ENCODE results near the gene NOX3.
"Not testable (repeated sequence)": the region's sequence is repeated elsewhere in the genome, so short reads cannot be mapped to it uniquely, and the experiment has no call there.

The NOX3 gene

DNA sequence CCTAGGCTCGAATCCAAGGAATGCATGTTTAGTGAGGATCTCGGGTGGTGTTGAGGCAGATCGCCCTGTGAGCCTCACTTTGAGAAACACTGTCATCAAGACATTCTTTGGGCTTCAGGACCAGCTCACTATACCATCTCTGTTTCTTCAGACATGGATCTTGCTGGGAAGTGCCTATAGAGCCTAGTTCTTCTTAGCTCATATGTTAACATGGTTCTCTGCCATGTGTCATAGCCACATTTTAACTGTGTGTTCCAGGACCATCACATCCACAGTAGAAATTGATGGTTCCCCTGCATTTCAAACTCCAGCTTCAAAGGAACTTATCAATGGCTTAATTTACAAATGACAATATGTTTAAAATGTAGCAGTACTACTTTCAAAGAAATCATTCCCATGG is 57.4 kb downstream of the NOX3 start:
- DNase-seq: no peak

DNA sequence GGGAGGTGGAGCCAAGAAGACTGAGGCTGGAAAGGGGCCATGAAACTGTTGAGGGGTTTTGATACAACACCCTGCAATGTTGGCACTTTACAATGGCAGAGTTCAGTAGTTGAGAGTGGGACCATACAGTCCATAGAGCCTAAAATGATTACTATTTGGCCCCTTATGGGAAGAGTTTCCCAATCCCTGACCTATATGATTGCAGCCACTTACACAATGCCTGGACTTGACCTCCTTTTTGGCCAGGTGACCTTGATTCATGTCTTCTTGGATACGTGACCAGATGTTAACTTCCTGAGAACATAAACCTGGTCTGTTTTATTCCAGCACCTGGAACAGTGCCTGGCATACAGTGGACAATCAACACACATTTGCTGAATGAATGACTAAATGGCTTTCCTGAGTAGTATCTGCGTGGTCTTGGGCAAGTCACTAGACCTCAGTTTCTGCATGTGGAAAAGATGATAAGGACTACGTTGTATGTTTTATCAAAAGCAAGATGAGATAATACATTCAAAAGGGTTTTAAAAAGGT is 58.4 kb downstream of the NOX3 start:
- no peak for DNase-seq

DNA sequence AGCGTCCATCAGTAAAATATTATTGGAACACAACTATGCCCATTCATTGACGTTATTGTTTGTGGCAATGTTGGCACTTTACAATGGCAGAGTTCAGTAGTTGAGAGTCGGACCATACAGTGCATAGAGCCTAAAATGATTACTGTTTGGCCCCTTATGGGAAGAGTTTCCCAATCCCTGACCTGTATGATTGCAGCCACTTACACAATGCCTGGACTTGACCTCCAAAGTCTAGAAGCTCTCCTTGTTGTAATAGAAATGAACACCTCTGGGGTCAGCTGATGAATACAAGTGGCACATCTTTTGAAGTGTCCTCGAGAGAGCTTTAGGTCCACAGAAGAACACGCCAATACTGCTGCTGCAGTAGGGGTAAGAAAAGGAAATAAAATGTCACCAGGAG is 59.0 kb downstream of the NOX3 start:
- DNase-seq: no peak

DNA sequence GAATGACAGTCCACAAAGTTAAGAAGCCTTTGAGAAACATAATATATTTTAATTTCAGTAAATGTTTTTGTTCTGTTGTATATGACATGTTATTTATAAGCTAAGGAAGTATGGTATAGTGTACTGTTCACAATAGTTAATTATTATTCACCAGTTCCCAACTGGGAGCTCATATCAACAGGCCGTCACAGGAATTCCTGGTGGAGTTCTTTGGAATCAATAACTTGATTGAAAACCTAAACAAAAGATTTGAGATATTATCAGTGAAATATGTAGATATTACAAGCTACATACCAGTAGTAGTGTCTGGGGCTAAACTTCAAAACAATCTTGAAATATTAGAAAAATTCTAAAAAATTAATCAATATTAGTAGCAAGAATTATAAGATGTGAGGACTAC is 60.3 kb downstream of the NOX3 start:
- no peak for DNase-seq

DNA sequence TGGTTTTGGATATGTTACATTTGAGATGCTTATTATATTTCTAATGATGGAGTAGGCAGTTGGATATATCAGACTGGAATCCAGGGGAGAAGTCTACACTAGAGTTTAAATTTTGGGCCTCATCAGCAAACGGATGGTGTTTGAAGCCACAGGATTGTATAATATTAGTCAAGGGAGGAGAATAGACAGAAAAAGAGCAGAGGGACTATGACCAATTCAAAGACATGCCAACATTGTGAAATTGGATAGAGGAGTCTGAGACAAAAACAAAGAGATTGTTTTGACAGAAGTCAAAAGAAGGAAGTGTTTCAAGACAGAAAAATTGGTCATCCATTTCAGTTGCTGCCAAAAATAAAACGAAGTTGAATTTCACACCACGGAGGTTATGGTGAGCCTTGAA is 66.5 kb downstream of the NOX3 start:
- DNase-seq: no peak

DNA sequence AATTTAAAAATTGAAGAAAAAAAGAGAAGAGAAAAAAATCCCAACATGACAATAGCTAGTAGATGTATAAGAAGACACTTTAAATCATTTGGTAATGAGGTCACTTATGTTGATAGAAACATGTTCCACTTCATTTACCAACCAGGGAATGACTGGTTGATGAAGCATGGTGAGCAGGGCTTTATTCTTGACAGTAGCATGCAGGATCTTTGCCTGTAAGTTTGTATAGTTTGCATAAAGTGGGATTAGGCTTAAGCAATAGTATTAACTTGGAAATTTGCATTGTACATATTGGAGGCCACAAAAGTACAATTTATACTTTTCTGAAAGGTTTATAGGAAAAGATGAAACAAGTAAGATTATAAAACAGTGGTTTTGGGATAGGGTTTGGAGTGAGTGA is 67.0 kb downstream of the NOX3 start:
- DNase-seq: peak; percentile 50 to 52

DNA sequence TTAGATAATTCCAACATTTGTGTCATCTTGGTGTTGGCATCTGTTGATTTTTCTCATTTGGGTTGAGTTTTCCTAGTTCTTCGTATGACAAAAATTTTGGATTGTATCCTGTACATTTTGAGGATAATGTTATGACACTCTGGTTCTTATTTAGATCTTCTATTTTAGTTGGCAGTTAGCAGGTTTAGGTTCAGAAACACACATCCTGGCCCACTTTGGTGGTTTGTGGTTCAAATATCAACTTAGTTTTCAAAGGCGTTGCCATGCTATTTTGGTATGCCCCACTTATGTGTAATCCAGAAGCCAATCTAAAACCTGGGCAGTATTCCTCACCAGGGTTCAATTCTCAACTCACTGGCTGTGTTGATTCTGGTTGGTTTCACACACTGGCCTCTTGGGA is 68.2 kb downstream of the NOX3 start:
- DNase-seq: no peak

DNA sequence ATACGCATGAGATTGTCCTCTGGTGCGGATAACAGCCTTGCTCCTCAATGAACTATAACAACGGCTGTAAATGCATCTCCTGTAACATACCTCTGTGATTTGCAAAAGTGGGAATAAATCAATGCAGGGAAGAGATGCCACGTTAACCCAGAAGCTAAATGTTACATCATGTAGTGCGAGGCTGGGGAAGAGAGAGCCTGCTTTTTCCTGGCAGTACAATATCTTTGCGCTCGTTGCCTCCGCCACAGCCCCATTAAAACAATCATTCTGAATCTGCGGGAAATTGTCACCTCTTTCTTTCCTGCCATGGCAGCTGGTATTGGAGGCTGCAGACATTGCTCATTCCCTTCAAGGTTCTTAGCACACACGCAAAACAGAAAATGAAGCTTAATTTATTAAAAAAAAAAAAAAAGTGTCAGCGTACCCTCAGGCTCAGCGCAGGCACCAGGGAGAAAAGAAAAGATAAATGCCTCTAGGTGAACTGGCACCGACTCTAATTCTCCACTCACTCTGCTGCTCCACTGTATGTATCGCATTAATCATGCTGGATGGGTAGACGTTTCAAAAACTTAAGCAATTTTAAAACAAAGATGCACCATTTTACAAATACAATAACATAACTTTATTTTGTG is 71.2 kb downstream of the NOX3 start:
- DNase-seq: no peak

DNA sequence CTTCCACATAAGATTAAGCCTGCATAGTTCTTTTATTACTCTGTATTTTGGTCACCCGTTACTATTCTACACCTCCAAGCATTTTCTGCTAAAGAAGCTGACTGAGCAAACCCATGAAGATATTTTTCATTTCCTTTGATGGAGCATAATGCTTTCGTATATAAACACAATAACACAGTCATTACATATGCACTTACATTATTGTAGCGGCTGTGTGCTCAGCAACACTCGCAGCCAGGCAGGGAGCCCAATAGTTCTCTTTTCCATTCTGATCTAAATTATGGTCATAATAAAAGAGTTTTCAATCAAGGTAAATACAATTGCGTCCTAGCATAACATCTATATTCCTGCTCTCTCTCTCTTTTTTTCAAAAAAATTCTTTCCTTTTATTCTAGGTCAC is 71.7 kb downstream of the NOX3 start:
- DNase-seq: no peak

DNA sequence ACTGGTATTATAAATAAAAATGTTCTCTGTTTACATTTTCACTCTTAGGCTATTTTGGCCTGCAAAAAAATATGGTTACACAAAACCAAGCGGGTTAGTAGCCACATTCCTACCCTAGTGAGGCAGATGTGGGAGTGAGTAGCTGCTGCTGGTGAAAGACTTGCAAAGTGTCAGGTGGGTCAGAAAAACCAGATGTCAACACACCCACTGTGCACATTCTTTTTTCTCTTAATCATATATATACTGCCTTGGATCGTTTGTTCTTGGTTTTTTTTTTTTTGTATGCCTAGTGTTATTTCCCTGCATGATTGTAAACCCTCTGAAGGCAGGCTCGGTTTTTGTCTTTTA is 73.3 kb downstream of the NOX3 start:
- no peak for DNase-seq

DNA sequence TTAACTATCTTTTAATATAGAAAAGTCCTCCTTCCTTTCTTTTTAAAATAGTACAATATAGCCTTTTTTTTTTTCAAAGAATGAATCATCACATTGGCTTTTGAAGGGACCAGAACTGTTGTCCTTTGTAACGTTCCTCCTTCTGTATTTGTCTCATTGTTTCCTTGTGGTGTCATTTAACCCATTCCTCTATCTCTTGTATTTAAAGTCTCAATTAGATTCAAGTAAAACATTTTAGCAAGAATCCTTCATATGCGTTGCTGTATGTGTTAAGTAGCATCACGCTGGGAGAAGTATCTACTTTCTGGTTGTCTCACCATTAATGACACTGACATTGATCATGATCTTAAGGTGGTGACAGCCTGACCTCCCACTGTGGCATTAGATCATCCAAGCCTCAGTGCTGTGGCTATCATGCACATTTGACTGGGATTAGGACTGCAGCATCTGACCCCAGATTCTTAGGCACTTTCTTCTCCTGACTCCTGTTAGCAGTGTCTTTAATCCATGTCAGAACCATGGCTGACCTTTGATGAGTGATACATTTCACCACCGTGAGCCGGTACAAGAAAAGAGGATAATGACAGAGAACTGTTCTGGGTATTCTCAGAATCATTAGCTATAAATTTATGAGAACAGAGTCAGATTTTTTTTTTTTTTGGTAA is 73.8 kb downstream of the NOX3 start:
- no peak for DNase-seq

DNA sequence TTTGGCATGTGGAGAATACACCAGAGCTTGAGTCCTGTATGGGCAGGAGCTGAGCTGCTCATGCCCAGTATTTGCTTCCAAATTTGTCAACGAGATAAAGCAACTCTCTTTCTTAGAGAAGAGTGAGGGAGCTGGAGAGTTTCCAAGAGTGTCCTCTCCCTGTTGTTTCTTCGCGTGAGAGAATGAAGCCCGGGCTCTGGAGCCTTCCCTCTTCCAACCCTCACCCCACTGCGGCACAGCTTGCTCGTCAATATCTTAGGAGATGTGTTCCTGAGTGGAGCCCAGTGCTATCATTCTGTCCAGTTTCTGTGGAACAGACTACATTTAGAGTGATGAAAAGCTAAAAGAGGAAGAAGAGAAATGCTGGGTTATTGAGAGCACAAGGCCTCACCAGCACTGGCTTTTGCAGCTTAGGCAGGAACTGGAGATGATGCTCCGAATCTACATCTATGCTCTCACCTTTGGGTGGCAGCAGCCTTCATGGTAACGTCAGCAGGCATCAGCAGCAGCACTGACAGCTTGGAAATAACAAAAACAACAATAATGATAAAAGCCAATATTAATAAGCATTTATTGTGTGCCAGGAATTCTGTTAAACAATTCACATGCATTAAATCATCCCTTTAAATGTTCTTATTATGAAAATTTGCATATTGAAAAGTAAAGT is 74.8 kb downstream of the NOX3 start:
- peak in 1 of 2 experiments; percentile 14 for DNase-seq

DNA sequence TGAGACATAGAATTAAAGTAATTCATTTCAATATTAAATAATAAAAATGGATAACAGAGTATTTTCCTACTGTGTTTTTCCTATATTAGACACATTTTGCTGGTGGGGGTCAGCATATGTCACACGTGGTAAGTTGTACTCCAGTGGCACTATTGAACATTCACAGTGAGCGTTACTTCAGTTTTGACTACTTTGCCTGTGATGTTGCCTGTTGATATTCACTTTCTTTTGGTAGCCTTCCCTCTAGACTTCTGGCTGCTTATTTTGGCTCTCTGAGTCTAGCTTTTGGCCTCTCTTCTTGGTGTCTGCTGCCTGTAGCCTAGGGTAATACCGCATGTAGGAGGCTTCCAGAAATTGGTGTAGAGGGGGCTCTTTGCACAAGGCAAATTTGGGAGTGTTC is 76.9 kb downstream of the NOX3 start:
- no peak for DNase-seq

DNA sequence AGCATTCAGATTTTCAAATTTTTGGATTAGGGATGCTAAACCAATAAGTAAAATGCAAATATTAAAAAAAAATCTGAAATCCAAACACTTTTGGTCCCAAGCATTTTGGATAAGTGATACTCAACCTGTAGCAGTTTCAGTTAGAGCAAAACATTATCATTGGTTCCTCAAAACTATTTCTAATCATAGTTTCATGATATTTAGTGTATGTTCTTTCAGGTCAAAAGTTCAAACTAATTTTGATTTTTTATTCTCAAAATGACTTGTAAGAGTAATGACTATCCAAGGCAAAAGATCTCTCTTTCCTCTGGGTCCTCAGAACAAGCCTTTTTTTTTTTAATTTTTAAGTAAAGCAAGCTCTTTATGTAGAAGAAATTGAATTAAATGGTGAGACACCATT is 77.4 kb downstream of the NOX3 start:
- DNase-seq: no peak

DNA sequence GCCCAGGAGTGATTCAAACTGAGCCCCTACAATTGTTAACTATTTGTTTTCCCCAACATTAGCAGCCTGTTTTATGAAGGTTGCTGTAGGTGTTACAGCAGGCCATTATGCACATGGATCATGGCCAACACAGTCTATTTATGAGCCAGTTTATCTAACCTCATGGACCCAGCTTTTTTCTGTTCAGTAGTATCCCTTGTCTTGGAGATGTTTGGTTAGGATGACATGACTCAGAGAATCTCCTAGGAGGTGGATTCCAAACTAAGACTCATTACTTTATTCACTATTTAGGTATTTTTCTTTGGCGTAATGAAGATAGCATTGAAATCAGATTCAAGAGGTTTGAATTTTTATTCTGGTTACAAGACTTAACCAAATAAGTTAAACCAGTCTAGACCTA is 78.6 kb downstream of the NOX3 start:
- DNase-seq: no peak

DNA sequence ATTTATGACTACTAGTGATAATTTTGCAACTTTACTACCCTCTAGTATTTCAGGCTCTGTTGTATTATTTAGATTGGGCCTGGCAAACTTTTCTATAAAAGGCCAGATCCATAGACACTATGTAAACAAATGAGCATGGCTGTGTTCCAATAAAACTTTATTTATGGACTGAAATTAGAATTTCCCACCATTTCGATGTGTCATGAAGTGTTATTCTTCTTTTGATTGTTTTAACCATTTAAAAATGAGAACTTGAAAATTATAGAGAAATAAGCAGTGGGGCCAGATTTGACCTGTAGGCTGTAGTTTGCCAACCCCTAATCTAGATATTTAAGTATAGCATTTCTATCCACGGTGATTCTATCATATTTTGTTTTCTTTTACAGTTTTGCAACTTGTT is 79.8 kb downstream of the NOX3 start:
- DNase-seq: no peak

DNA sequence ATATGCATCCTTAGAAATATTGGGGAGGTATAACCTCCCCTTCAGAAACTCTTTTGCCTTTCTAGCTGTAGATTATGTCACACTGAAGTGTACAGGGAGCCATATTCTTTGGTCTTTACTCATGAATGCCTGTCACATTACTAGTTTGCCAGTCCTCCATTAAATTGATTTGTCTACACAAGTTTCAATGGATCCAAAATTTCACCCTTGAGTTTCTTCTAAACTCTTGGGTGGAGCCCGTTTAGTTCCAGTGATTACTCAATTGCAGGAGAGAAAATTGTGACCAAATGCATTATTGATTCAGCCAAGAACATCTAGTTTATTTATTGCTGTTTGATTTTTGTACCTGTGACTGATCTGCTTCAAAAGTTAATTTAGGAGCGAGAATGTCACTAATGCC is 81.0 kb downstream of the NOX3 start:
- DNase-seq: no peak

DNA sequence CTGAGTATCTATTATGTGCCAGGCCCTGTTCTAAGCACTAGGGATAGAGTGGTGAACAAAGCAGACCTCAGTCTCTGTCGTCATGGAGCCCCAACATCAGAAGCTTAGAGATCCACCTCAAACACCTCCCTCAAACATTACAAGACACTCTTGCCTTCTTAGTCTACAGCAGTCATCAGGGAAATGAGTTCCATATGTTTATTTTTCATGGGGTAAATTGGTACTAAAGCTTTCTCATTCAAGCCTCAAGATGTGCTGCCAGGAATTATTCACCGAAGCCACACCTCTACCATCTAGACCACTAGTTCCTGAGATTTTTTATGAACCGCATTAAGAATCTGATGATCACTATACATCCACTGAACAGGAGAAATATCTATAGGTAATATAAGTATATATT is 82.4 kb downstream of the NOX3 start:
- no peak for DNase-seq

DNA sequence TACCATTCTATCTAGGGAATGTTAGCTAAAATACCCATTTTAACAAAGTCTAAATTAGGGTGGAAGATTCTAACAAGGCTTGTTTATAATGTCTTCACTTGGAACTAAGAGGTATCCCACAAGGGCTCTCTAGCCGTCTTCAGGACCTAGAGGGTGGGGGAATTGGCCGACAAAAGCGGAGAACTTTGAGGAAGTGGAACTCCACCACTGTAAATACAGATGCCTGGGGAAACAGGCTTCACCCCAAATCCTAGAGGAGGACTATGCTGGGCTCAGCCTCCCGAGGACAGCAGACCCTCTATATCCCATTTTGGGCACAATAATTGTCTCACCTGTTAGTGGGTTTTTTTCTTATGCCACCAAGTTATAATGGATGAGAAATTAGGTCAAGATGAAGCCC is 83.4 kb downstream of the NOX3 start:
- no peak for DNase-seq

DNA sequence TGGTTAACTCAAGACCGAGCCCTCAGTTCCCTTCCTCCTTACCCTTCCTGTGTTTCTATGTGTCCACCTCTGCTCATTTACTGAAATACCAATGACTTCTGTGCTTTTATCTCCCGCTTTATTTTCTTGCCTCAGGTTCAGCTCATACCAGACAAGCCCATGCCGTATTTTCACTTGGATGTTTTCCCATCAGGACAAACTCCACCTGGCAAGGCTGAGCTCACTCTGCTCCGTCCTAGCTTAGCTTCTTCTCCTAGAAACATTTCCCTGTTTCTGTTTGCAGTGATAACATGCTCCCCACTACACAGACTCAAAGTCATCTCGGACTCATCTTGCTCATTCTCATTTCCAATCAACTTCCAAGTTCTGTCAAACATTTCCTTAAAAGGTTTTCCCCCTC is 84.4 kb downstream of the NOX3 start:
- DNase-seq: no peak

DNA sequence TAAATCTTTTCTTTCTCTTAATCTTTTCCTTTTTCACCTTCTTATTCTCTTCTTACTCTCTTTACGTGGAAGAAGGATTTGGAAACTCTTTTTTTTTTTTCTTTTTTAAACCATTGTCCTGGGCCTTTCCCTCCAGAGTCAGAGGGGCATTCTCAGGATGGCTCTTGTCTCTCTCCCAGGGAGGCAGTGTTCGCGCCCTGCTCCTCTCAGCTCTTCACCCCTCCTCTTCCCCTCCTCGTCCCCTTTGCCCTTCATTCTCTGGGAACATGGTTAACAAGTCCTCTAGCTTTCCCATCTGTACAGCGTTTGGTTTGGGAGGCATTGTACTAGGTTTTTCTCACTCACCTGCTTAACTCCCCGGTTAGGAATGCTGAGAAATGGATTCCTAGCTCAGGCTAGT is 89.3 kb downstream of the NOX3 start:
- DNase-seq: no peak

DNA sequence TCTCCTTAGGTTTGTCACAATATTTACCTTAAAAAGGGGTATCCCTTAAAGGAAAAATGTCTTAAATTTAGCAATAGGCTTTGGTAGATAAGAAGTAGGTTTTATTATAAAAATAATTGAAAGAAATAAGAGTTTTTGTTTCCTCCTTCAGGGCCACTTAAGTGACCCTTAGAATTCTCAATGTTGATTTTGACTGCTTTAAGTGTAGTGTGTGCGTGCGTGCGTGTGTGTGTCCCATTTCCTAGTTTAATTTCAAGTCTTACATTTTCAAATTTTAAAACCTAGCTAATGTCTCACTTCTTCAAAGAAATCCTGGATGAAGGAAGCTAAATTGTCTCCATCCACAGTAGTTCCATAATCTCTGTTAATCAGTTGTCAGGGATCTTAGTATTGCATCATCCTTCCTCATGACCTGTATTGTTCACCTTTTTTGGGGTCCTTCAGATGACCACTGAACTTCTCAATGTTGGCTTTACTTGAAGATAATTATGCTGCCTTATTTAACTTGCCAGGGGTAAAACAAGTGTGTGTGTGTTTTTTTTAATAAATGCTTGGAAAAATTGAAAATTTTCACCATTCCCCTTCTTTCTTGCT is 90.7 kb downstream of the NOX3 start:
- no peak for DNase-seq

DNA sequence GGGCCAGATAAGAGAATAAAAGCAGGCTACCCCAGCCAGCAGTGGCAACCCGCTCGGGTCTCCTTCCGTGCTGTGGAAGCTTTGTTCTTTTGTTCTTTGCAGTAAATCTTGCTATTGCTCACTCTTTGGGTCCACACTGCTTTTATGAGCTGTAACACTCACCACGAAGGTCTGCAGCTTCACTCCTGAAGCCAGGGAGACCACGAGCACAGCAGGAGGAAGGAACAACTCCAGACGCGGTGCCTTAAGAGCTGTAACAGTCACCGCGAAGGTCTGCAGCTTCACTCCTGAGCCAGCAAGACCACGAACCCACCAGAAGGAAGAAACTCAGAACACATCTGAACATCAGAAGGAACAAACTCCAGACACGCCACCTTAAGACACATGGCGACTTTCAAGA is 91.6 kb downstream of the NOX3 start:
- DNase-seq: not testable (repeated sequence)

DNA sequence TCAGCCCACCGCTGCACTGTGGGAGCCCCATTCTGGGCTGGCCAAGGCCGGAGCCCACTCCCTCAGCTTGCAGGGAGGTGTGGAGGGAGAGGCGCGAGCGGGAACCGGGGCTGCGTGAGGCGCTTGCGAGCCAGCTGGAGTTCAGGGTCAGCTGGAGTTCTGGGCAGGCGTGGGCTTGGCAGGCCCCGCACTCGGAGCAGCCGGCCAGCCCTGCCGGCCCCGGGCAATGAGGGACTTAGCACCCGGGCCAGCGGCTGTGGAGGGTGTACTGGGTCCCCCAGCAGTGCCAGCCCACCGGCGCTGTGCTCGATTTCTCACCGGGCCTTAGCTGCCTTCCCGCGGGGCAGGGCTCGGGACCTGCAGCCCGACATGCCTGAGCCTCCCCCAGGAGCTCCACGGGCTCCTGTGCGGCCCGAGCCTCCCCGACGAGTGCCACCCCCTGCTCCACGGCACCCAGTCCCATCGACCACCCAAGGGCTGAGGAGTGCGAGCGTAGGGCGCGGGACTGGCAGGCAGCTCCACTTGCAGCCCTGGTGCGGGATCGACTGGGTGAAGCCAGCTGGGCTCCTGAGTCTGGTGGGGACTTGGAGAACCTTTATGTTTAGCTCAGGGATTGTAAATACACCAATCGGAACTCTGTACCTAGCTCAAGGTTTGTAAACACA is 92.5 kb downstream of the NOX3 start:
- DNase-seq: not testable (repeated sequence)
